Thyroid gland (tissue), 4 donors: ENCODE measurements around the gene COX7B. TPM values are rescaled to one million over a fixed set of nuclear protein-coding genes. Genes with fewer than 3 reads are reported as not detected.
"Not testable (repeated sequence)": the region's sequence is repeated elsewhere in the genome, so short reads cannot be mapped to it uniquely, and the experiment has no call there.

Source experiments
- DNase-seq, 2 donors: peaks; one replicate each; pipeline ENCODE4 v3.0.0-alpha.2; 2019
- H3K27ac ChIP-seq, 3 donors: fragments of 200-600 bp; sonication (generic); 1 replicate in 2 of 3; 2 replicates in 1 of 3; pipeline ENCODE4 v1.5.1; 2016 to 2019; ENCODE audit warnings: mild to moderate bottlenecking in 1 of 3, moderate library complexity in 1 of 3
- H3K27me3 ChIP-seq: fragments of 200-600 bp; sonication (generic); one replicate; pipeline ENCODE4 v1.5.1; 2019
- H3K36me3 ChIP-seq, 2 donors: fragments of 200-600 bp; sonication (generic); one replicate each; pipeline ENCODE4 v1.5.1; 2016 to 2019
- H3K4me1 ChIP-seq, 2 donors: fragments of 200-600 bp; sonication (generic); one replicate each; pipeline ENCODE4 v1.5.1; 2017 to 2019
- H3K4me3 ChIP-seq, 3 donors: fragments of 200-600 bp; sonication (generic); replicated peaks in 1 of 3; 1 replicate in 2 of 3; 2 replicates in 1 of 3; pipeline ENCODE4 v1.5.1; 2016; ENCODE audit warnings: mild to moderate bottlenecking in 1 of 3
- H3K9me3 ChIP-seq: fragments of 200-600 bp; sonication (generic); one replicate; pipeline ENCODE4 v1.5.1; 2017
- POLR2A ChIP-seq, 2 donors: fragments of 450-650 bp; IDR thresholded peaks; one replicate each; pipeline ENCODE4 v1.6.1; 2017; ENCODE audit warnings: antibody characterized with exemption in 2 of 2, mild to moderate bottlenecking in 2 of 2, moderate library complexity in 1 of 2
- WGBS, 2 donors: methylation state at CpG; one replicate each; pipeline ENCODE4 v1.1.5; 2017; 5-methylcytosine and 5-hydroxymethylcytosine counted together
- intact Hi-C: fragments of 100-400 bp; cut with DNase I; formaldehyde crosslinking; loops from one replicate; pipeline ENCODE4 v1.15.1; 2023
- total RNA-seq, 4 donors: library from RNA; depleted of rRNA; stranded (reverse); fragments of >200 nt; gene quantifications; one replicate each; pipeline ENCODE4 v1.2.3, GENCODE V29; 2016
- TF ChIP-seq, protein P1 (sequence below), 6 experiments: fragments of 200-600 bp in 3 of 6; fragments of 450-650 bp in 3 of 6; sonication (generic) in 3 of 6; IDR thresholded peaks; one replicate each; pipeline ENCODE4 v1.5.1; 2016 to 2019; ENCODE audit warnings: antibody characterized with exemption in 6 of 6, mild to moderate bottlenecking in 2 of 6, inconsistent platforms in 1 of 6, moderate library complexity in 1 of 6

Gene COX7B
- total RNA-seq, 4 donors from 2014 or later: 283 to 627 (median 563) TPM

DNA sequence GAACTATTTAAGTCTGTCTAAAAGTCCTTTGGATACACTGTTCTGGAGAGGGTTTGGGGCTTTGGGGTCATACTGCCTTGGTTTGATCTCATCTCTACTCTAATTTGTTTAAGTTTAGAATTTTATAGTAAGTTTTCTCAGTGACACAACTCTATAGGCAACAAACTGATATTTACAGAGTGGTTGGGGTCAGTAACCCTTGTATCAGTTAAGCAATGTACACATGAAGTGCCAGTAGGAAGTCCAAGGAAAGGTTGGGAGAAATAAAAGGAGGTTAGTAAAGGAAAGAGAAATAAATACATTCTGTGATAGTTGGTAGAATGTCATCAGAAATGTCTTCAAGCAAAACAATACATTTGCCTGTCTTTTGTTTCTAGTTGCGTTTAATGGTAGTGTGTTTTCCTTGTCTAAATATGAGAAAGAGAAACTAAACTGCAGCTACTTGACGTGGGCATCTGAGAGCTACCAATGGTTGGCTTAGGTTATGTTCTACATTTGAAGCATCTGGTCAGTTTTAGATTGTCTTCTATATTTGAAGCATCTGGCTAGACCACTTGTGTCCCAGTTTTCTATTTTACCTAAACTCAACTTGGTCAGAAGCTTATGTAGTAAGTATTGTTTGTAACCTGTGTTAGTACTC, 18.1 kb downstream of the COX7B start:
- Histone ChIP-seq H3K27me3 (no peaks in the 10 kb centered on the region), H3K4me3 (no peak overlapping the region), H3K27ac (no peak overlapping the region), H3K9me3 (no peaks in the 10 kb centered on the region), H3K36me3 (no peaks in the 10 kb centered on the region), H3K4me1 (no peaks in the 10 kb centered on the region)
- TF ChIP-seq, protein P1, sequence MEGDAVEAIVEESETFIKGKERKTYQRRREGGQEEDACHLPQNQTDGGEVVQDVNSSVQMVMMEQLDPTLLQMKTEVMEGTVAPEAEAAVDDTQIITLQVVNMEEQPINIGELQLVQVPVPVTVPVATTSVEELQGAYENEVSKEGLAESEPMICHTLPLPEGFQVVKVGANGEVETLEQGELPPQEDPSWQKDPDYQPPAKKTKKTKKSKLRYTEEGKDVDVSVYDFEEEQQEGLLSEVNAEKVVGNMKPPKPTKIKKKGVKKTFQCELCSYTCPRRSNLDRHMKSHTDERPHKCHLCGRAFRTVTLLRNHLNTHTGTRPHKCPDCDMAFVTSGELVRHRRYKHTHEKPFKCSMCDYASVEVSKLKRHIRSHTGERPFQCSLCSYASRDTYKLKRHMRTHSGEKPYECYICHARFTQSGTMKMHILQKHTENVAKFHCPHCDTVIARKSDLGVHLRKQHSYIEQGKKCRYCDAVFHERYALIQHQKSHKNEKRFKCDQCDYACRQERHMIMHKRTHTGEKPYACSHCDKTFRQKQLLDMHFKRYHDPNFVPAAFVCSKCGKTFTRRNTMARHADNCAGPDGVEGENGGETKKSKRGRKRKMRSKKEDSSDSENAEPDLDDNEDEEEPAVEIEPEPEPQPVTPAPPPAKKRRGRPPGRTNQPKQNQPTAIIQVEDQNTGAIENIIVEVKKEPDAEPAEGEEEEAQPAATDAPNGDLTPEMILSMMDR (IDR thresholded peaks at IDR 0.05): no peak
- no peak for TF ChIP-seq POLR2A (IDR thresholded peaks at IDR 0.05)
- intact Hi-C loops: no loop called here
- no peak for DNase-seq
- WGBS, 2 donors: 67 to 76% methylated on average over 2 of the region's 2 CpGs

DNA sequence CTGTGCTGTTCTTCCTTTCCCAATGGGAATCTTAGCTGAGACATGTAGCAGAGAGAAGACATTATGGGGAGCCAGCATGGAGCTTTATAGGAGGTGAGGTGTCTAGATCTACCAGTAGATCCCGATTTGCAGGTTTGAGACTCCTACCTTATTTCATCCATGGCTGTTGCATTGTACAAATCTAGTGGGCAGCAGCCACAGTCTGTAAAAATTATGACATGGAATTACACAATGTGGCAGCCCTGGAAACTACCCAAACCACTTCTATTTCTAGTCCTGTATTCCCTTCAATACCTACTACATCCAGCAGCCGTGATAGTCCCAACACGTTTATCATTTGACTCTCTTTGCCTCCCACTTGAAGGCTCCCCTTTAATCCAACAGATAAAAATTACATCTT, 19.3 kb downstream of the COX7B start:
- Histone ChIP-seq H3K27me3 (no peaks in the 10 kb centered on the region), H3K4me1 (no peaks in the 10 kb centered on the region), H3K4me3 (no peak overlapping the region), H3K9me3 (no peaks in the 10 kb centered on the region), H3K36me3 (no peaks in the 10 kb centered on the region), H3K27ac (no peak overlapping the region)
- intact Hi-C loops: no loop called here
- DNase-seq: no peak
- TF ChIP-seq, protein P1 (IDR thresholded peaks at IDR 0.05): no peak
- no peak for TF ChIP-seq POLR2A (IDR thresholded peaks at IDR 0.05)
- WGBS, 2 donors: 76 to 78% methylated on average over 3 of the region's 3 CpGs

GRCh38 chrX:77919370-77919769, 20.1 kb downstream of the COX7B start:
- intact Hi-C loops: not testable (repeated sequence)
- 87 to 90% methylated on average over 5 to 6 of the region's 6 CpGs for WGBS, 2 donors

GRCh38 chrX:77922787-77923186, 23.5 kb downstream of the COX7B start:
- Histone ChIP-seq H3K9me3 (no peaks in the 10 kb centered on the region), H3K36me3 (no peaks in the 10 kb centered on the region), H3K27me3 (no peaks in the 10 kb centered on the region), H3K4me1 (no peaks in the 10 kb centered on the region), H3K27ac (no peak overlapping the region), H3K4me3 (no peak overlapping the region)
- DNase-seq: no peak
- intact Hi-C loops: no loop called here
- no peak for TF ChIP-seq POLR2A (IDR thresholded peaks at IDR 0.05)
- TF ChIP-seq, protein P1 (IDR thresholded peaks at IDR 0.05): no peak

More at GRCh38 chrX:77919370-77919769, 20.1 kb downstream of the COX7B start:
- H3K9me3 ChIP-seq, H3K4me3 ChIP-seq, H3K27ac ChIP-seq, H3K36me3 ChIP-seq, H3K27me3 ChIP-seq, H3K4me1 ChIP-seq, DNase-seq: not testable (repeated sequence)

DNA sequence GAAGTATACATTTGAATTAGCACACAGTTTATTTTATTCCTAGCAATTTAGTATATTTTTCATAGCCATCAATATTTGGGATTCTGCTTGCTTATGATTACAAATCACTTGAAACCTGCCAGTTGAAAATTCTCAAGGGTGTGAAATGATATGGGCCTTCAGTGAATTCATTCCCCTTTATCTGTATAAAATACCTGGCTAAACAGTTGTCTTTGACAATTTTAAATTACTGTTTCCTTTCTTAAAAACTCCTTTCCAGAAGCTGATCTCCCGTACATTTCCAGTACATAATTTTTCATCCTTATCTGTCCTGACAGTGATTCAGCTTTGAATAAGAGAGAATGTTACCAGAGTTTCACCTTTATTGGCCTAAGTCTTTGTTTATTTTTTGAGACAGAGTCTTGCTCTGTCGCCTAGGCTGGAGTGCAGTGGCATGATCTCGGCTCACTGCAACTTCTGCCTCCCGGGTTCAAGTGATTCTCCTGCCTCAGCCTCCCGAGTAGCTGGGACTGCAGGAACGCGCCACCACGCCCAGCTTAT, 25.1 kb downstream of the COX7B start:
- intact Hi-C loops: no loop called here
- WGBS, 2 donors: 96 to 97% methylated on average over 8 of the region's 8 CpGs
- Histone ChIP-seq H3K4me1 (no peaks in the 10 kb centered on the region), H3K27ac (no peak overlapping the region), H3K9me3 (no peaks in the 10 kb centered on the region), H3K4me3 (no peak overlapping the region), H3K36me3 (no peaks in the 10 kb centered on the region), H3K27me3 (no peaks in the 10 kb centered on the region)
- no peak for TF ChIP-seq POLR2A (IDR thresholded peaks at IDR 0.05)
- TF ChIP-seq, protein P1 (IDR thresholded peaks at IDR 0.05): no peak
- no peak for DNase-seq
